Right forelimb (tissue), 1 donor: Measurements from ENCODE around the gene PPP1R36.
"Not testable (repeated sequence)": the region's sequence is repeated elsewhere in the genome, so short reads cannot be mapped to it uniquely, and the experiment has no call there.

ENCODE experiments used
- DNase-seq: peaks from one replicate; pipeline ENCODE4 v3.0.0-alpha.2; 2018

Gene PPP1R36, protein sequence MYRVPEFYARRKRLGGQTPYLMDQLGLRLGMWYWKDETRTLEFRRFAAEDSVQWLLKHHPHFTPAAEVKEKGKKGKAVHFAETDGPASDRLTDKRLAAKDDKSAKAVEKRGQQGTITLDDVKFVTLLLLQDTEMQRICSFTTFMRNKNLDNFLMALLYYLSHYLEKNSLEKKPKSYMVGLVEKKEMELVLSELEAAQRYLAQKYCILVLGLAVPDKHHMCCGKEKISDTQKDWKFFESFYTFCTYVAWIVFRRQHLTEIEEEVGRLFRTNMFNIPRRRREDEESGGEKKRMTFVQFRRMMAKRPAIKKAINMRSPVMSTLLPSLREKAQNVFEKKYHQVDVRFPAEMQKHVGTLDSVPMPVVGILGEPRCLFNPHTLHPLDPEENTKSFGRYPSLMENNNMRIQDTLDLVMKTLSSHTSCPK

DNA sequence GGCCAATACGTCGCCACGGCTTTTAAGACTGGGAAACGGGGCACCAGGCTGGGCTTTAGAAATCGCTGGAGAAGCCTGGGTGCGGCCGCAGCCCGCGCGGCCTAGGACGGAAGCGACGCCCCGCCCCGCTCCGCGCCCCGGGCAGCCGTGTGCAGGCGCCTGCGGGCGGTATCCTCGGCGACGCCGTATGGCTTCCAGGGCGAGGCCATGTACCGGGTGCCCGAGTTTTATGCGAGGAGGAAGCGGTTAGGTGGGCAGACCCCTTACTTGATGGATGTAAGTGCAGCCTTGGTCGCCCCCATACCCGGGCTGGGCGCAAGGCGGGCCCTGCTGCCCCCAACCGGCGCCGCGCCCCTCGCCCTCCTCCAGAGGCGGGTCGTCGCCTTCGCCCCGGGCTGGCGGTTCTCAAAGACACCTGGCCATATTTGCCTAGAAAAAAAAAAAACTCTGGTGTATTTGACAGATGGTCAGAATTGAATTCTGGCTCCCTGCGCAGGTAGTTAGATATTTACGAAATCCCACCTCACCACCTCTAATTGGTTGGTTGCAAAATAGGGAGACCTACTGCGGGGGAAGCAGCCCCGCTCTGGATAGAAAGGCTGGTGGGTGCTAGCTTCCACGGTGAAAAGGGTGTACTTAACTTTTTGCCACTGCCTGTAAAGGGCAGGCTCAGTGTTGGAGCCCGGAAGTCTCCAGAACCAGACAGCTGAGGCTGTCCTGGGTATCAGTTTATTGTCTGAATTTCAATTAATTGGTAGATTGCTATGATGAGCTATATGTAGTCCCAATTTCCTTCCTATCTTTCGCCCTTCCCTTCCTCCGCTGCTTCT, at the start of gene PPP1R36:
Gene PPP1R36 (plus strand): TSS at position 171 of the 830 bp plus-strand sequence. CDS start 37 bp downstream, at position 208.
- DNase-seq: peak; percentile 63

DNA sequence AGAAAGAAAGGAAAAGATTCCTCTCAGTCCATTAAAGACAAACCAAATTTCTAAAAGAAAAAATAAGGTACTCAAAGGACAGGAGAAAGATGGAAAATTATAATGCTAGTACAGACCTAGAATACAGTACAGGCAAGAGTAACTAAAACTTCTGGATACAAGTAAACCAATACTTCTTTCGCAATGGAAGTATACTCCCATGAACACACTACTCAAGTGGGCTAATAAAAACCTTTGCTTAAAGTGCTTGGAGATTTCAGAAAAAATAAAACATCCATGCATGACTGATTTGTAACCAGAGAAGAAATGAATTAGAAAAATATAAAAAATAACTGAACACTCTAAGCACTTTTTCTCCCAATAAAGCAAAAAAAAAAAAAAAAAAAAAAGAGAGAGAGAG, 49.7 kb upstream of the PPP1R36 start:
- no peak for DNase-seq

DNA sequence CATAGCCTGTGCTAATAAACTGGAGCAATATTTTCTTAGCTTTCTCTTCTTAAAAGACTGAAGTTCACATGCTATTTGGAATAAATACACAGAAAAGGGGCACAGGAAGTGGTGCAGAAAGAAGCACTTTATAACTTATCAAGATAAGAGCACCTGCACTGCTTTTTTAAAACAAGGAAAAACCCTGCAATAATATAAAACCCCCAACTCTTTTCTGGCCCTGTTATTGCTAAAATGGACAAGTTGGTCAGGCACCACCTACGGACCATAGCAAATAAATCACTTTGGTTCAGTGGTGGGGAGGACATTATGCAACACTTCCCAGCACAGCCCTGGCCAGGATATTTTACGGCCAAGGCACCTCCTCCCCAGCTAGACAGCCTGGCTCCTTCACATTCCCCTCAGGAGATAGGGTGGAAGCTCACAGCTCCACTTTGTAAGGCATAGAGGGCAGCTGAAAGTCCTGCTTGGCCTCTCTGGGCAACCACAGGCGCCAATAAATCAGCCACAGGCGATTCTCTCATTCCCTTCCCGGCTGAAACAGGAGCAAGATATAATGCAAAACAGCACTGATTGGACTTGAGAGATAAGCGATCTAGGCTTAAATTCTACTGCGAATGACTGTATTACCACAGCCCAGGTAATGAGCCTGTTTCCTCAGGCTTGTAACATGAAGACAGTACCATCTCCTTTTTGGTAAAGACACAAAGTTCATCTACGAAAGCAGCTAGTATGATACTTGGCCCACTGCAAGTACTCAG, 48.2 kb upstream of the PPP1R36 start:
- no peak for DNase-seq

DNA sequence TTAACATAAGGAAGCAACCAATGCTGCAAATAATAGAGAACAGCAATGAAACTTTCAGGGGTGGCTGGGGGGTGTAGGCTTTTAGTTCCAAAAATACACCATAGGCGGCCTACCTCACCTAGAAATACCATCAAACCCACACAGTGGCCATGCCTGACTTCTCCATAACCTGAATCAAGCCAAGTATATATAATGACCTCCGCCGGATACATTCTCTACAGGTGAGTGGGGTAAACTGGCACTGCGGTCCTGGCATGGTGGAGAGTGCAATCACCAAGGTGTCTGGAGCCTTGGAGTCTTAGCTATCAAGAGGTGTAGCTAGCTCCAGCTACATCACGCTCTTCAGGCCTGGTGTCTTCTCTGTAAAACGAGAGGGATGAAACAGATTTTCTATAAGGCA, 47.3 kb upstream of the PPP1R36 start:
- no peak for DNase-seq

DNA sequence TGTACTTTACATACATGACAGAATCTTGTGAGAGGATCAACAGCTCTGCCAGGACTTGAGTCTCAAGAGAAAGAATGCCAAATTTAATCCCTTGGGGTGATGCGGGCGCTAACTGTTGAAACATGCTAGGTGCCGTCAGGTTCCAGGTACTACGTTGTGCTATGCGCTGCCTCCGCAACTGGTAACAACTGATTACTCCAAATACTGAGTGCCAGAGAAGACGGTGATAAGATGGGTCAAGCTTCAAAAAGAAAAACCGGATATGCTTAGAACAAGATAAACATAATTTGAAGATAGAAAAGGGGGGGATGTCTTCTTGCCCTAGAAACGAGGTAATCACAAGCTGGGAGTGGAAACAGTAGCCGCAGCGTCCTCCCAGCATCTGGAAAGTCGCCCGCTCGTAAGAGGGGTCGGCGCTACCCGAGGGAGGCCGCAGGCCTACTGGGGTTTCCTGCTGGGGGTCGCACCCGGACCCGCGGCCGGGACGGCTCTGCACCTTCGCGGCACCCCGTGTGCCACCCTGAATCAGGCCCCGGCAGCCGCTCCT, 46.8 kb upstream of the PPP1R36 start:
- no peak for DNase-seq

DNA sequence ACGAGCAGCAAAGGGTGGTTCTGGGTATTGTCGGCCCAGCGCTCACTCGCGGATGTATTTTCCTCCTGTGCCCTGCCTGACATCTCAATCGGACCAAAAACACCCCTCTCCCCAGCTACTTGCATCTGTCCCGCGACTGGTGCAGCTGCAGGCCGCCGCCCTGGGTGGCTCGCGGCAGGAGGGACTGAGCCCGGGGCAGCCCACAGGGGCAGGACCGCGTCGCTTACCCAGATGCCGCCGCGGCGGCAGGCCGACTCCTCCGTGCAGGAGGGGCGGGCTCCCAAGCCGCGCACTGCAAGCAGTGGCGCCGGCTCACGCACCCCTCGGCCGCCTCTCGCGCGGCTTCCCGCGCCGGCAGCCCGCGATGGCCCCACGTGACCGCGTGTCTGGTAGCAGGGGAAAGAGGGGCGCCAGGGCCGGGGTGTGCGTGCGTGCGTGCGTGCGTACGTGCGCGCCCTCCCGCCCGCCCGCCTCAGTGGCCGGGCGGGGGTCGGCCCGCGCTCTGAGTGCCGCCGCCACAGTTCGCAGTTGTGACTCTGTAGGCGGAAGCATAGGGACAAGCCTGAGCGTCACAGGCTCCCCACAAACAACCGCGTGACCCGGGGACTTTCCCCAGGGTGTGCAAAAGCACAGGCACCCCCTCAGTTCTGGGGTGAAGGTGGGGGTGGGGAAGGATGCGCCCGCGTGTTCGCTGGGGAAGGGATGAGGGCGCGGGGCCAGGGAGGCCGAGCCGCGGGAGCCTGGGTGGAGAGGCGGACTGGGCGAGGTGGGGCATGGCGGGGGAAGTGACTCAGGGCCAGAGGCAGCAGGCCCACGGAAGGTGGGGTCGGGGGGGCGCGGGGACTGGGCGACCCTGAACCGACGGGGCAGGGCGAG, 46.1 kb upstream of the PPP1R36 start, which contains the start of gene ZBTB25:
Gene ZBTB25 (minus strand): TSS at position 405 of the 876 bp plus-strand sequence. CDS start 13,305 bp downstream, outside the sequence.
- peak; percentile 93 for DNase-seq

DNA sequence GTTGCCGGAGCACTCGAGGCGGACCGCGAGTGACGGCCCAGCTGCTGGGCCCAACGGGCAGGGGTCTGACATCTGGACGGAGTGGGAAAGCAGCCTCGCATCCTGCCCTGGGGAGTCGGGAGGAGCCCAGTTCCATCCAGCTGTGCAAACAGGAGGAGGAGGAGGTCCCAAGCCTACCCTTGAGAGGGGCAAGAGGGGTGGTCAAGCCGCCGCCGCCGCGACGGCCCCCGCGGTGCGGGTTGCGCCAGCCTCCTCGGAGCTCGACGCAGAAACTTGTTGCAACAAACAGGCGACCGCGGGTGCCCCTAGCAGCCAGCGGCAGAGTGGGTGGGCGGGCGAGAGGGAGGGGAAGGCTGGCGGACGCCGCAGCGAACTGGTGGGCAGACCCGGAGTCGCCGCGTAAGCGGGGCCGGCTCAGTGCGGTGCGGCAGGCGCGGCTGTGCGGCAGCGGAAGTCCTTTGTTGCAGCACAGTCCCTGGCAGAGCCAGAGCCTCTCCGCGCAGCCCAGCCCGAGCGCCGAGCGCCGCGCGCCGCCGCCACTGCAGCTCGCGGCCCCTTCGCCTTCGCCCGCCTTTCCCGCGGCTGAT, 45.4 kb upstream of the PPP1R36 start, which contains the start of gene ZBTB1:
Gene ZBTB1 (plus strand): TSS at position 461 of the 587 bp plus-strand sequence. CDS start 16,735 bp downstream, outside the sequence.
- DNase-seq: peak; percentile 92

DNA sequence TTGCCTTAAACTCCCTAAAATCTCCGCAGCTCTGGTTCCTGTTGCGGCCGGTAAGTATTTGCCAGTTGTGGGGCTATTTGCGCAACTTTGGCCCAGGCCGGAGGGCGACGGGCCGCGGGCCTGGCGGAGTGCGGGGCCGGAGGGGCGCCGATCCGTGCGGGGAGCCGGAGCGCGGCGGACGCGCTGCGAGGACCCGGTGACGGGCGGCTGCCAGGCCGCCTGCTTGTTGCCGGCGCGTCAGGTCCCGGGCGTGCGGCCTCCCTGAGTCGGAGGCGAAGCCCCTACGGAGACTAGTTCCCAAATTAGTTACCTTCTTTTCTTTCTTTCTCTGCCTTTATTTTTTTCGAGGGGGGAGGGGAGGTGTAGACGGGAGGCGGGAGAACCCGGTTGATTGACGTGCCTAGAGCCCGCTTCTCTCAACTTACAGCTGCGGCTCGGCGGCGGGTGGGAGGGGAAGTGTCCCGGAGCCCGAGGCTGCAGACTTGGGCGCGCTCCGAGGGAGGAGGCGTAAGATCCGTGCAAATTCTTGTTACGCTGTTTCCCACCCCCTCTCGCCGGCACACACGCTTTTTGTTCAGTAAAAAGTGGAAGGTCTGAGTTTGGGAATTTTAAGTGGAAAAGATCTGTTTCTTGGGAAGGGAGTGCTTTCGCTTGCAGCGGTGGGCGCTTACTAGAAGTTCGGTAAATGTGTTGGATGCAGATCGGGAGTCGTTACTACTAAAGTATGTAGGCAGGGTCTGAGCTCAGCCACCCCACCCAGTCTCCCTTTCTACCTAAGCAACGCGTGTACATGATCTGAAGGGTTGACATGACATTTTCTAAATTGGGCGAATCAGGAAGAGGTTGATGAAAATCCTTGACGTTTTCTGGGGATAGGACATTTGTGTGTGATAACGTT, 44.6 kb upstream of the PPP1R36 start:
- peak; percentile 92 for DNase-seq

DNA sequence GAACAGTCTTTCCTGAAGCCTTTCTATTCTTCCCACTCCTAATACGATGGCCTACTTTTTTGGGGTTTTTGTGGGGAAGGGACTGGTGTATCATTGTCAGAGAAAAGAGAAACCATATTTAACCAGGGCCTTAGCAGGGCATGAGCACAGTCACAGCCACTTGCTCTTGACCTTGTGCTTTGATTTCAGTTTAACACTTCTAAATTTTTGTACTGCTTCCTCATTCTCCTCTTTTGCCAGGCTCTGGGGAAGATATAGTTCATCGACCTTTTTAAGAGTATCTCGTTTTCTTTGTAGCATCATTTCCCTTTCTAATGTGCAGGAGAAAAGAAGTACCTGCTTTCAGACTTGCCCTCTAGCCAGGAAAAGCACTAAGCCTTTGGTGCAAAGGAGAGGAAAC, 43.0 kb upstream of the PPP1R36 start:
- DNase-seq: no peak

DNA sequence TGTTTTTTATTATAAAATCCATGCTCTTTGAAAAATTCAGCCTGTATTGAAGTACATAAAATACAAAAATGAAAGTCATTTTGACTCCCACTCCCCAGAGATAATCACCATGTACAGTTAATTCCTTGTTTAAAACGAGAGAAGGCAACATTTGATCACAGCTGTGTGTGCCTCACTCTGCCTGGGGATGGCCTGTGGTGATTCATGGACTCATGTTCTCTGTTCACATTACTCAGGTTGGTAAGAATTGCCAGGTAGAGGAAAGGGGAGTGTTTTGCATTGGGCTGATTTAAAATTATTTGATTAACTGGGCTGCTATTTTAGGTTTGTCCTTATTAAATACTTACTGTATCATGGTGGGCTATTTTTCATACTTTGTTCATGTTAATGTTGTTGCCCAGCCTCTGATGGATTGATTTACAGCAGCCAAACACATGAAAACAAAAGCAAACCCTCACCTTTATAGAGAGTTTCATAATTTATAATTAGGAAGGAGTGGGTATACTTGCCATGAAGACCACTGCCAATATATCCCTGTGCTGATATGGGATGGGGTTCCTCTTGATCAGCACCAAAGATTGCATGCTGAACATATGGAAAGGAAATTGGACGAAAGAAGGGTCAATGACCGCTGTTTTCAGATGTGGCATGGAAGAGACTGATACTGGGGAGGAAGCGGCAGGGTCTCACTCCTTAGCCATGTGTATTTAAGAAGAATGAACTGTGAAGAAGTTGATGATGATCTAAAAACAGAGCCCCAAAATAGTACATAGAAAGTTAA, 42.2 kb upstream of the PPP1R36 start:
- no peak for DNase-seq

DNA sequence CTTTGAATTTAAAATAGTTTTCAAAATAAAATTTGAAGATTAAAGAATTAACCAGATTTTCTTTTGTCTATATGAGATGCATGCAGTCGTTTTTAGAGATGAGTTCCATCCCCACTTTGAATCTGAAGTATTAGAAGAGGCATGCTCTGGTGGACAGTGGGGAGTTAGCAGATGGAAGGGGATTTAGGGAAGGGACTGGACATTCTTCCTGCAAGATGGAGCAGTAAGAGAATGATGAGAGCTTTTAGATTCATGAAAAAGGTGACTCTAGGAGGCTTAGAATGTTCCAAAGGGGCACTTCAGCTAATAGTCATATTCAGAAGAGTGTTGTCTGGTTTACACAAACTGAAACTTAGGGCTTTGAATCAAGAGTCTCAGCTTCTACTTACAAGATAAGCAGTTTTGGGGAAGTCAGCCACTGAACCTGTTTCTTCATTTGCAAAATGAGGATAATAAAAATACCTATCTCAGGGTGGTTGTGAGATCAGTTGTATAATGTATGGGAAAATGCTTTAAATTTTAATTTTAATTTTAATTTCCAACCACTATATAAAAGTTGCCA, 41.5 kb upstream of the PPP1R36 start:
- DNase-seq: no peak

DNA sequence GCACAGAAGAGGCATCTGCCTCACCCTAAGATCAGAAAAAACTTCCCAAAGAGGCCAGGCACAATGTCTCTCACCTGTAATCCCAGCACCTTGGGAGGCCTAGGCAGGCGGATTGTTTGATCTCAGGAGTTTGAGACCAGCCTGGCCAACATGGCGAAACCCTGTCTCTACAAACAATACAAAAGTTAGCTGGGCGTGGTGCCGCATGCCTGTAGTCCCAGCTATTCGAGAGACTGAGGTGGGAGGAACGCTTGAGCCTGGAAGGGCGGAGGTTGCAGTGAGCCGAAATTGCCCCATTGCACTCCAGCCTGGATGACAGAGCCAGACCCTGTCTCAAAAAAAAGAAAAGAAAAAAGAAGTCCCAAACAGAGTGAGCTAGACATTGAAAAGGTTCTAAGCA, 40.7 kb upstream of the PPP1R36 start:
- DNase-seq: no peak

DNA sequence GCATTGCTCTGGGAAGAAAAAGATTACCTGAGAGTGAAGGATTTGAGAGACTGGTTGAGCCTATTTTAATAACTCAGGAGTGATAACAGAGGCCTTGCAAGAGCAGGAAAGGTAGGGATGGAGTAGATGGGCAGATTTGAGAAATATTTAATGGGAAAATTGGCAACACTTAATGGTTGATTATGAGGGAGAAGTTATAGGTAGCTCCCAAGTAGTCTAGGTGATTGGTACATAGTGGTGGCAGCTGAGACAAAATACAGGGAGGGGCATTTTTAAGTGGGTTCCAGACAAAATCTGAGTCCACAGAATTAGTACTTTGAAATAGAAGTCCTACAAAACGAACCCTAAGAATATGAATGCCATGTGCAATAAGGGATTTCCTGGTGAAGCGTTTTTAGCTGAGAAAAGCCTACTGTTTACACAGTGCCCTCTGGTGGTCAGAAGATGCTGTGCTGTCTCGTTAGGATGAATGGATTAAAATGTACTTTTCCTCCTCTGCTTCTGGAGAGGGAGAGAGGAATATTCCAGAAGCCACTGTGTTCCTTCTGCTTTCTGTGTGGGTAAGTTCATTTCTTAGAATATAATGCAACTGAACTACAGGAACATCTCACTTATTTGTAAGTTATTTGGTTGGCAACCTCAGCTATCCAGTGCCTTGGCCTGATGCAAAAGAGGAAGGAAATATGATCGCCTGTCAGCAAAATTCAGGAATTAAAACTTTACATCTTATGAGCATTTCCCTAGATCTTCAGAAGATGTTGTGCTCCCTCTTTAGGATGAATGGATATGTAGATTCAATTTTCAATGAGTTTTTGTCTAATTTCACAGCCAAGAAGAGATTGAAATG, 38.7 kb upstream of the PPP1R36 start:
- no peak for DNase-seq

DNA sequence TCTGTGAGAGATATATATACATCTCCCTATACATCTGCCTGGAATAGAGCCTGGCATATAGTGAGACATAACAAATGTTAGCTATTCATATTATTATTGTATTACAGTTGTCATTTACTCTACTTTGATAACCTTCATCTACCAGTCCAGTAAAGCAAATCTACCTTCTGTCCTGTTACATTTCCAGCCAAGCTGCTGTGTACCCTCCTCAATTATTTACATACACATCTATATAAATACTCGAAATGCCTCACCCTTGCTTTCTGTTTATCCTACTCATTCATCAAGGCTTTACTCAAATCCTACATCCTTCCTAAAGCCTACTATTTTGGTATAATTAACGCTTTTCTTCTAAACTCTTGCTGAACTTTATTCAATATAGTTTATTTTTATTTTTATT, 36.5 kb upstream of the PPP1R36 start:
- DNase-seq: no peak

DNA sequence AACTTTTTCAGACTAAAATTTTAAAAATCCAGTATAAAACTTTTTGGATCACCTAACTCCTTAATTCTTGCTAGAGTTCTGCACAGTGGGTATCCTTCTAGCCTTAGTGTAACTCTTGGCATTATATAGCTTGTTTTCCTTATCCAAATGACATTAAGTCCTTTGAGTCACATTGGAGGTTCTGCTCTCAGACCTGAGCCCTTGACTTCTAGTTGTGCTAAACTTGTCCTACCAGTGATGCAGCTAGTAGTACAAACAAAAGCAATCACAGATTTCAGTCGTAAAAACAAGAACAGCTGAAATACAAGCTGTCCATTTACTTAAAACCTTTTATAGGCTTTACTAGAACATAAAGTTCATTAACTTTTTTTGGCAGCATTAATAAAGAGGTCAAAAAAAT, 34.7 kb upstream of the PPP1R36 start:
- DNase-seq: no peak

DNA sequence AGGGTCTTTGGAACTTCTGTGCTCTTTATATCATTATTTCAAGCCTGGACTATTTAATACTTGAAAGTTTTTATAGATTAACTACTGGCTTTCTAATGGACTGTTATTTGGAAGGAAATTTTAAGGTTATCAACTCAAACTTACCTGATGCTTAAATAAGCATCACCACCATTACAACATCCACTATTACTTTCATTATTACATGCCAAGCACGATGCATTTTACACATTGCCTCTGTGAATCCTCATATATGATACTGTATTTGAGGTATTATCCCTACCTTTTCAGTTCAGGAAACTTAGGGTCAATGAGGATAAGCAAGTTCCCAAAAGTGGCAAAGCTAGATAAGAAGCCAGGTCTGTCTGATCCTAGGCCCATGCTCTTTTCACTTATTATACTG, 32.8 kb upstream of the PPP1R36 start:
- no peak for DNase-seq

DNA sequence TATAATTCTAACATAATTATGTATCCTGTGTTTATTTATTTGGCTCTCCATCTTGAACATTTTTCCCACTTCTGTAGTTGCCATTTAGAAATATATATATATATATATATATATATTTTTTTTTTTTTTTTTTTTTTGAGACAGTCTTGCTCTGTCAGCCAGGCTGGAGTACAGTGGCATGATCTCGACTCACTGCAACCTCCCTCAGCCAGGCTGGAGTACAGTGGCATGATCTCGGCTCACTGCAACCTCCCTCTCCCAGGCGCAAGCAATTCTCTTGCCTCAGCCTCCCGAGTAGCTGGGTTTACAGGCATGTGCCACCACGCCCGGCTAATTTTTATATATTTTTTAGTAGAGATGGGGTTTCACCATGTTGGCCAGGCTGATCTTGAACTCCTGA, 32.1 kb upstream of the PPP1R36 start:
- not testable (repeated sequence) for DNase-seq

DNA sequence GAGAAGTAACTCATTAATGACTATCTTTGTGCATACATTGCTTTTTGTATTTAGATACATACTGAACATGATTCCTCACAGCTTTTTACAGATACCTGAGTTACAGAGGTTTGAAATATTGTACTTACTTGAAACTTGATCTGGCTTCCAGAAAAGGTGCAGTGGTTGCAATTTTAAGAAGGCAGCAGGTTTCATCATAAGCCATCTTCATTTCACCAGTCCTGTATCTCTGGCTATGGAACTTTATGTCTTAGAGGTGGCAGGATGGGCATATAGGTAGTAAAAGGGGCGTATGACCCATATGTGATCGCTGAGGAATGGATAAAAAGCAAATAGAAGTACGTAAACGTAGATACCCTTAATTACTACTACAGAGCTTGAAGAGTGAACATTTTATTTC, 31.5 kb upstream of the PPP1R36 start:
- DNase-seq: no peak
